GM12878 (cell line): ENCODE results near the gene RAD51. TPM values are rescaled to one million over a fixed set of nuclear protein-coding genes. Genes with fewer than 3 reads are reported as not detected.

Experiments used
- ATAC-seq: fragments of 200-7000 bp; cut with Tn5 transposase; 3 replicates; pipeline ENCODE4 v1.9.1; 2020; ENCODE audit warnings: mild to moderate bottlenecking, moderate library complexity
- BruUV-seq: library from RNA; stranded (reverse); fragments of 400-500 nt; replicated peaks from 2 replicates; lab custom pipeline; 2021; lab: Mats Ljungman, UMichigan
- CTCF ChIA-PET: fragments of 300-600 bp; sonication (Branson Sonifier 250); formaldehyde crosslinking; extraction: SDS; loops from one replicate; lab custom pipeline; 2021; ENCODE audit warnings: inconsistent platforms; lab: Yijun Ruan, JAX
- POLR2A ChIA-PET: fragments of 350-600 bp; formaldehyde crosslinking; extraction: SDS; loops from one replicate; lab custom pipeline; 2021; ENCODE audit warnings: inconsistent platforms; lab: Charles Lee
- RAD21 ChIA-PET: fragments of 300-600 bp; sonication (Branson Sonifier 250); formaldehyde crosslinking; loops from one replicate; lab custom pipeline; 2023; ENCODE audit warnings: antibody characterized with exemption; ENCODE audit not compliant: unreplicated experiment; lab: Charles Lee
- SMC1A ChIA-PET: fragments of 300-600 bp; sonication (Branson Sonifier 250); formaldehyde crosslinking; loops from one replicate; lab custom pipeline; 2023; ENCODE audit not compliant: unreplicated experiment, uncharacterized antibody; lab: Charles Lee
- DNase-seq: peaks from one replicate; pipeline ENCODE4 v3.0.0-alpha.2; 2011; ENCODE audit warnings: low read depth, low spot score
- FAIRE-seq: peaks from 3 replicates; lab custom pipeline; 2011; peaks lifted over from hg19 to GRCh38; lab: Jason Lieb, UNC
- H2AFZ ChIP-seq: 2 replicates; pipeline ENCODE4 v1.6.0; 2011; ENCODE audit warnings: low read depth, low read length, control low read depth; ENCODE audit not compliant: control insufficient read depth
- H3K27ac ChIP-seq: 2 replicates; pipeline ENCODE4 v1.5.1; 2011; ENCODE audit warnings: control low read depth; ENCODE audit not compliant: control insufficient read depth, insufficient read depth
- H3K27me3 ChIP-seq, 2 experiments: replicated peaks in 1 of 2; 2 replicates each; pipeline versions ENCODE4 v1.6.0 to v1.6.1; 2011; ENCODE audit warnings: low read length in 1 of 2; ENCODE audit not compliant: control insufficient read depth in 2 of 2, insufficient read depth in 2 of 2
- H3K36me3 ChIP-seq, 2 experiments: 2 replicates each; pipeline ENCODE4 v1.5.1; 2011; ENCODE audit warnings: low read length in 1 of 2; ENCODE audit not compliant: control insufficient read depth in 2 of 2, insufficient read depth in 2 of 2
- H3K4me1 ChIP-seq: 2 replicates; pipeline ENCODE4 v1.6.1; 2011; ENCODE audit warnings: mild to moderate bottlenecking, low read length, moderate library complexity, mixed read lengths; ENCODE audit not compliant: control insufficient read depth, insufficient read depth
- H3K4me2 ChIP-seq: 2 replicates; pipeline ENCODE4 v1.6.0; 2011; ENCODE audit warnings: control low read depth; ENCODE audit not compliant: control insufficient read depth, insufficient read depth
- H3K4me3 ChIP-seq: fragments of 200-600 bp; sonication (generic); 2 replicates; pipeline ENCODE4 v1.5.1; 2016
- H3K79me2 ChIP-seq: 2 replicates; pipeline ENCODE4 v1.6.0; 2011; ENCODE audit warnings: low read length; ENCODE audit not compliant: control insufficient read depth, insufficient read depth
- H3K9ac ChIP-seq: 2 replicates; pipeline ENCODE4 v1.8.0; 2011; ENCODE audit warnings: low read length, control low read depth, mixed read lengths; ENCODE audit not compliant: control insufficient read depth, insufficient read depth
- H3K9me3 ChIP-seq: replicated peaks from 3 replicates; pipeline ENCODE4 v1.5.1; 2011; ENCODE audit warnings: mild to moderate bottlenecking, low read length; ENCODE audit not compliant: control insufficient read depth, insufficient read depth
- H4K20me1 ChIP-seq: 2 replicates; pipeline ENCODE4 v1.6.0; 2011; ENCODE audit not compliant: control insufficient read depth, insufficient read depth
- CBFB ChIP-seq: IDR thresholded peaks from 2 replicates; pipeline ENCODE4 v1.6.1; 2016; ENCODE audit warnings: antibody characterized with exemption, low read depth
- CREB1 ChIP-seq: IDR thresholded peaks from 2 replicates; pipeline ENCODE4 v1.6.1; 2012; ENCODE audit warnings: low read depth, mild to moderate bottlenecking, inconsistent platforms
- FOXK2 ChIP-seq: fragments of 450-650 bp; IDR thresholded peaks from 2 replicates; pipeline ENCODE4 v1.6.1; 2017; ENCODE audit warnings: mild to moderate bottlenecking, moderate library complexity
- KLF5 ChIP-seq: fragments of 450-650 bp; IDR thresholded peaks from 2 replicates; pipeline ENCODE4 v1.6.1; 2014; ENCODE audit warnings: mild to moderate bottlenecking; ENCODE audit not compliant: partially characterized antibody
- RB1 ChIP-seq: fragments of 450-650 bp; formaldehyde crosslinking; IDR thresholded peaks from 2 replicates; pipeline ENCODE4 v1.6.1; 2017; ENCODE audit warnings: mild to moderate bottlenecking, borderline replicate concordance
- SMAD1 ChIP-seq: fragments of 450-650 bp; IDR thresholded peaks from 2 replicates; pipeline ENCODE4 v1.6.1; 2018; ENCODE audit warnings: mild to moderate bottlenecking, low read depth; ENCODE audit not compliant: partially characterized antibody
- SP1 ChIP-seq: IDR thresholded peaks from one replicate; pipeline ENCODE4 v1.6.1; 2011; ENCODE audit warnings: low read depth, low read length
- STAT1 ChIP-seq: fragments of 450-650 bp; conservative IDR thresholded peaks from 2 replicates; pipeline ENCODE4 v1.6.1; 2014; ENCODE audit warnings: antibody characterized with exemption, mild to moderate bottlenecking
- ZNF207 ChIP-seq: fragments of 450-650 bp; IDR thresholded peaks from 2 replicates; pipeline ENCODE4 v1.6.1; 2014; ENCODE audit warnings: antibody characterized with exemption, mild to moderate bottlenecking, borderline replicate concordance
- ZNF24 ChIP-seq: fragments of 450-650 bp; IDR thresholded peaks from 2 replicates; pipeline ENCODE4 v1.6.1; 2017; ENCODE audit warnings: antibody characterized with exemption, mild to moderate bottlenecking
- ZNF622 ChIP-seq: fragments of 450-650 bp; IDR thresholded peaks from 2 replicates; pipeline ENCODE4 v1.6.1; 2017; ENCODE audit warnings: mild to moderate bottlenecking, inconsistent platforms
- WGBS: methylation state at CpG from one replicate; pipeline ENCODE4 v1.1.6; 2016; ENCODE audit warnings: low lambda C conversion rate; ENCODE audit not compliant: insufficient replicate concordance, insufficient coverage; ENCODE audit errors: missing lambda C conversion rate; 5-methylcytosine and 5-hydroxymethylcytosine counted together
- in situ Hi-C: fragments of 300-500 bp; cut with MboI; formaldehyde crosslinking; loops from 9 replicates; pipeline ENCODE4 v1.14.3; 2018; ENCODE audit warnings: mixed read lengths
- intact Hi-C: fragments of 100-400 bp; cut with micrococcal nuclease; formaldehyde crosslinking; loops from one replicate; pipeline ENCODE4 v1.14.2; 2022; ENCODE audit not compliant: unreplicated experiment
- polyA plus RNA-seq, 11 experiments: library from polyadenylated mRNA; depleted of rRNA in 4 of 11; unstranded in 6 of 11; stranded (reverse) in 5 of 11; fragments of >200 nt; fragmentation: Nextera tagmentation in 4 of 11; fragmentation: Illumina TruSeq in 1 of 11; extraction: Ambion mirVana in 4 of 11; extraction: Trizol in 1 of 11; gene quantifications; 1 replicate in 1 of 11; 2 replicates in 10 of 11; pipeline versions ENCODE4 v1.2.1 to v1.2.3, GENCODE V29; 2011 to 2016; ENCODE audit warnings: inconsistent platforms in 2 of 11, missing spikeins in 2 of 11, low read depth in 1 of 11
- total RNA-seq, 4 experiments: library from RNA; depleted of rRNA in 3 of 4; stranded (reverse); fragments of >200 nt in 3 of 4; fragmentation: Illumina TruSeq in 1 of 4; extraction: Trizol in 1 of 4; gene quantifications; 2 replicates each; pipeline versions ENCODE4 v1.2.1 to v1.2.3, GENCODE V29; 2013 to 2021
- TF ChIP-seq, protein P1 (sequence below): fragments of 450-650 bp; IDR thresholded peaks from 2 replicates; pipeline ENCODE4 v1.6.1; 2016; ENCODE audit warnings: mild to moderate bottlenecking
- TF ChIP-seq, protein P2 (sequence below), 3 experiments: IDR thresholded peaks in 2 of 3; conservative IDR thresholded peaks in 1 of 3; 2 replicates each; pipeline ENCODE4 v1.5.1; 2011; ENCODE audit warnings: low read depth in 3 of 3, low read length in 3 of 3, mild to moderate bottlenecking in 3 of 3, control low read depth in 2 of 3, moderate library complexity in 2 of 3, inconsistent platforms in 1 of 3, mixed read lengths in 1 of 3; ENCODE audit not compliant: control insufficient read depth in 2 of 3, insufficient read depth in 1 of 3; ENCODE audit errors: extremely low read depth in 1 of 3
- TF ChIP-seq, protein P3 (sequence below): IDR thresholded peaks from 2 replicates; pipeline ENCODE4 v1.6.1; 2011; ENCODE audit warnings: borderline replicate concordance, low read depth, mild to moderate bottlenecking, moderate library complexity, mixed read lengths, low read length; ENCODE audit not compliant: insufficient read depth; ENCODE audit errors: extremely low read length
- TF ChIP-seq, protein P4 (sequence below): IDR thresholded peaks from 2 replicates; pipeline ENCODE4 v1.6.1; 2011; ENCODE audit warnings: low read depth, mild to moderate bottlenecking, low read length, moderate library complexity, borderline replicate concordance; ENCODE audit errors: extremely low read depth

The RAD51 gene
- total and polyA plus RNA-seq, 10 of the 15 experiments (the other 5 are each of a cell fraction or from before 2014, with no cell fraction given), result 13.1 to 55.0 (median 30.6) TPM

DNA sequence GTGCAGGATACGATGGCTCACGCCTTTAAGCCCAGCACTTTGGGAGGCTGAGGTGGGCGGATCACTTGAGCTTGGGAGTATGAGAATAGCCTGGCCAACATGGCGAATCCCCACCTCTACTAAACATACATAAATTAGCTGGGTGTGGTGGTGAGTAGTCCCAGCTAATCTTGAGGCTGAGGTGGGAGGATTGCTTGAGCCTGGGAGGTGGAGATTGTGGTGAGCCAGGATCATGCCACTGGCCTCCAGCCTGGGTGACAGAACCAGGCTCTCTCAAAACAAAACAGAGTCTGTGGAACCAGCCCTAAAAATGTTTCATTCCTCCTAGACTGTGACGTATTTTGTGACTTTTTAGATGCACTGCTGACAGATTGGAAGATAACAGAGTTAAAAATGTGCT, 34.3 kb upstream of the RAD51 start:
- in situ Hi-C loops, result no loop called here
- no peak for ATAC-seq
- no peak overlapping the region for H3K4me2 ChIP-seq
- no TSS peak for BruUV-seq
- POLR2A ChIA-PET, result interaction anchor here (0.7 kb wide), 1 partner anchor 1742 kb away, joined by 3 read pairs; no protein-coding TSS in a partner anchor
- WGBS, result 95% methylated on average over 5 of the region's 5 CpGs
- no peaks in the 10 kb centered on the region for H3K9me3 ChIP-seq
- H3K27ac ChIP-seq, result no peak overlapping the region
- no peak for TF ChIP-seq SP1
- no peak for TF ChIP-seq CREB1
- TF ChIP-seq, protein P1, sequence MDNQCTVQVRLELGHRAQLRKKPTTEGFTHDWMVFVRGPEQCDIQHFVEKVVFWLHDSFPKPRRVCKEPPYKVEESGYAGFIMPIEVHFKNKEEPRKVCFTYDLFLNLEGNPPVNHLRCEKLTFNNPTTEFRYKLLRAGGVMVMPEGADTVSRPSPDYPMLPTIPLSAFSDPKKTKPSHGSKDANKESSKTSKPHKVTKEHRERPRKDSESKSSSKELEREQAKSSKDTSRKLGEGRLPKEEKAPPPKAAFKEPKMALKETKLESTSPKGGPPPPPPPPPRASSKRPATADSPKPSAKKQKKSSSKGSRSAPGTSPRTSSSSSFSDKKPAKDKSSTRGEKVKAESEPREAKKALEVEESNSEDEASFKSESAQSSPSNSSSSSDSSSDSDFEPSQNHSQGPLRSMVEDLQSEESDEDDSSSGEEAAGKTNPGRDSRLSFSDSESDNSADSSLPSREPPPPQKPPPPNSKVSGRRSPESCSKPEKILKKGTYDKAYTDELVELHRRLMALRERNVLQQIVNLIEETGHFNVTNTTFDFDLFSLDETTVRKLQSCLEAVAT, result no peak
- TF ChIP-seq ZNF207, result no peak
- TF ChIP-seq, protein P2, sequence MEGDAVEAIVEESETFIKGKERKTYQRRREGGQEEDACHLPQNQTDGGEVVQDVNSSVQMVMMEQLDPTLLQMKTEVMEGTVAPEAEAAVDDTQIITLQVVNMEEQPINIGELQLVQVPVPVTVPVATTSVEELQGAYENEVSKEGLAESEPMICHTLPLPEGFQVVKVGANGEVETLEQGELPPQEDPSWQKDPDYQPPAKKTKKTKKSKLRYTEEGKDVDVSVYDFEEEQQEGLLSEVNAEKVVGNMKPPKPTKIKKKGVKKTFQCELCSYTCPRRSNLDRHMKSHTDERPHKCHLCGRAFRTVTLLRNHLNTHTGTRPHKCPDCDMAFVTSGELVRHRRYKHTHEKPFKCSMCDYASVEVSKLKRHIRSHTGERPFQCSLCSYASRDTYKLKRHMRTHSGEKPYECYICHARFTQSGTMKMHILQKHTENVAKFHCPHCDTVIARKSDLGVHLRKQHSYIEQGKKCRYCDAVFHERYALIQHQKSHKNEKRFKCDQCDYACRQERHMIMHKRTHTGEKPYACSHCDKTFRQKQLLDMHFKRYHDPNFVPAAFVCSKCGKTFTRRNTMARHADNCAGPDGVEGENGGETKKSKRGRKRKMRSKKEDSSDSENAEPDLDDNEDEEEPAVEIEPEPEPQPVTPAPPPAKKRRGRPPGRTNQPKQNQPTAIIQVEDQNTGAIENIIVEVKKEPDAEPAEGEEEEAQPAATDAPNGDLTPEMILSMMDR (IDR thresholded peaks at IDR 0.05 in 2 of 3, conservative IDR thresholded peaks at IDR 0.05 in 1 of 3; ENCODE audit: control insufficient read depth in 2 of 3, extremely low read depth in 1 of 3, insufficient read depth in 1 of 3, low read depth in 3 of 3, low read length in 3 of 3), result no peak
- no peak for TF ChIP-seq STAT1
- TF ChIP-seq ZNF24, result no peak
- TF ChIP-seq RB1, result no peak
- no peak for TF ChIP-seq SMAD1
- no peak for TF ChIP-seq KLF5
- TF ChIP-seq CBFB, result no peak
- TF ChIP-seq, protein P3, sequence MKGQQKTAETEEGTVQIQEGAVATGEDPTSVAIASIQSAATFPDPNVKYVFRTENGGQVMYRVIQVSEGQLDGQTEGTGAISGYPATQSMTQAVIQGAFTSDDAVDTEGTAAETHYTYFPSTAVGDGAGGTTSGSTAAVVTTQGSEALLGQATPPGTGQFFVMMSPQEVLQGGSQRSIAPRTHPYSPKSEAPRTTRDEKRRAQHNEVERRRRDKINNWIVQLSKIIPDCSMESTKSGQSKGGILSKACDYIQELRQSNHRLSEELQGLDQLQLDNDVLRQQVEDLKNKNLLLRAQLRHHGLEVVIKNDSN, result no peak
- no peak for TF ChIP-seq ZNF622
- TF ChIP-seq FOXK2, result no peak
- TF ChIP-seq, protein P4, sequence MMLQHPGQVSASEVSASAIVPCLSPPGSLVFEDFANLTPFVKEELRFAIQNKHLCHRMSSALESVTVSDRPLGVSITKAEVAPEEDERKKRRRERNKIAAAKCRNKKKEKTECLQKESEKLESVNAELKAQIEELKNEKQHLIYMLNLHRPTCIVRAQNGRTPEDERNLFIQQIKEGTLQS, result no peak
- TF ChIP-seq, all 136 proteins: peak for 0
- H3K4me3 ChIP-seq, result no peak overlapping the region
- no peaks in the 10 kb centered on the region for H3K79me2 ChIP-seq
- ChIA-PET CTCF (interaction anchor here (0.5 kb wide), 1 partner anchor 141 kb away, joined by 3 read pairs; no protein-coding TSS in a partner anchor), RAD21 (no interaction called here), SMC1A (interaction anchor here (1.5 kb wide), 1 partner anchor 9 kb away, joined by 6 read pairs; no protein-coding TSS in a partner anchor)
- H2AFZ ChIP-seq, result no peak overlapping the region
- FAIRE-seq (no peak), DNase-seq (no peak)
- no peaks in the 10 kb centered on the region for H3K4me1 ChIP-seq
- intact Hi-C loops, result no loop called here
- no peaks in the 10 kb centered on the region for H3K27me3 ChIP-seq
- H3K36me3 ChIP-seq, result peaks cover 4 to 17% of the 10 kb centered on the region in 2 experiments
- no peak overlapping the region for H3K9ac ChIP-seq
- no peaks in the 10 kb centered on the region for H4K20me1 ChIP-seq
